ENCODE measurements around the gene SAMD14.
"Not testable (repeated sequence)": the region's sequence is repeated elsewhere in the genome, so short reads cannot be mapped to it uniquely, and the experiment has no call there.

Gene SAMD14

GRCh38 chr17:50072130-50072529 lies 57.8 kb downstream of the SAMD14 start:
- Histone ChIP-seq H3K36me3 (ENCODE audit: insufficient read depth, low read length) (peaks cover 19% of the 10 kb centered on the region), H3K9me3 (ENCODE audit: control insufficient read depth, insufficient read depth, low read length) (peaks cover 3% of the 10 kb centered on the region; the same call in 1 of the 2 replicates), H3K4me1 (ENCODE audit: insufficient read depth, low read length) (no peaks in the 10 kb centered on the region), H3K9ac (ENCODE audit: low read depth, low read length) (no peak overlapping the region)

DNA sequence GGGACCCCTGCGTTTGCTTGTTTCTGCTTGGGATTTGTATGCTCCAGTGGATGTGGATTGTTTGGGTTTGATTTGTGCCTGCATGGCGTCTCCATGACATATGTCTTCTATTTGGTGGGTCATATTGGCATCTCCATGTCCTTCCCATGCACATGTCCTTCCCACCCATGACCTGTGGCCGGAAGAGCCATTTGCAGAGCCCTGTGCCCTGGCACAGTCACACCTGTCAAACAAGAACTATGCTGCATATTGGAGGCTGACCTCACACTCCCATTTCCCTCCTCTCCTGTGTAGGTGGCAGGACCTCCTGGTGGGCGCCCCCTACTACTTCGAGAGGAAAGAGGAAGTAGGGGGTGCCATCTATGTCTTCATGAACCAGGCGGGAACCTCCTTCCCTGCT lies 58.3 kb downstream of the SAMD14 start:
- Histone ChIP-seq H3K4me1 (ENCODE audit: insufficient read depth, low read length) (no peaks in the 10 kb centered on the region), H3K36me3 (ENCODE audit: insufficient read depth, low read length) (peaks cover 19% of the 10 kb centered on the region), H3K9ac (ENCODE audit: low read depth, low read length) (no peak overlapping the region), H3K9me3 (ENCODE audit: control insufficient read depth, insufficient read depth, low read length) (peaks cover 3% of the 10 kb centered on the region; the same call in 1 of the 2 replicates)

GRCh38 chr17:50070908-50071680 lies 58.9 kb downstream of the SAMD14 start:
- Histone ChIP-seq H3K36me3 (ENCODE audit: insufficient read depth, low read length) (peaks cover 19% of the 10 kb centered on the region), H3K9ac (ENCODE audit: low read depth, low read length) (no peak overlapping the region), H3K9me3 (ENCODE audit: control insufficient read depth, insufficient read depth, low read length) (peaks cover 3% of the 10 kb centered on the region; the same call in 1 of the 2 replicates), H3K4me1 (ENCODE audit: insufficient read depth, low read length) (no peaks in the 10 kb centered on the region)

- Histone ChIP-seq H3K36me3 (ENCODE audit: insufficient read depth, low read length) (peaks cover 17% of the 10 kb centered on the region), H3K4me1 (ENCODE audit: insufficient read depth, low read length) (peaks cover 17% of the 10 kb centered on the region; the same call in 1 of the 2 replicates), H3K9me3 (ENCODE audit: control insufficient read depth, insufficient read depth, low read length) (peaks cover 3% of the 10 kb centered on the region; the same call in 1 of the 2 replicates), H3K9ac (ENCODE audit: low read depth, low read length) (no peak overlapping the region)
These were observed 62.0 kb downstream of the SAMD14 start for GRCh38 chr17:50067996-50068395.

- no peak overlapping the region for H3K9ac ChIP-seq (ENCODE audit: low read depth, low read length)
- peaks cover 3% of the 10 kb centered on the region; the same call in 1 of the 2 replicates for H3K9me3 ChIP-seq (ENCODE audit: control insufficient read depth, insufficient read depth, low read length)
- peaks cover 25% of the 10 kb centered on the region; the same call in 1 of the 2 replicates for H3K4me1 ChIP-seq (ENCODE audit: insufficient read depth, low read length)
- peaks cover 12% of the 10 kb centered on the region for H3K36me3 ChIP-seq (ENCODE audit: insufficient read depth, low read length)
These were observed 63.0 kb downstream of the SAMD14 start for GRCh38 chr17:50066995-50067394.

- H3K36me3 ChIP-seq (ENCODE audit: insufficient read depth, low read length), result peaks cover 12% of the 10 kb centered on the region
- no peaks in the 10 kb centered on the region for H3K9me3 ChIP-seq (ENCODE audit: control insufficient read depth, insufficient read depth, low read length)
- H3K4me1 ChIP-seq (ENCODE audit: insufficient read depth, low read length), result peaks cover 41% of the 10 kb centered on the region
- H3K9ac ChIP-seq (ENCODE audit: low read depth, low read length), result no peak overlapping the region
These were observed 64.9 kb downstream of the SAMD14 start for GRCh38 chr17:50065056-50065455.

GRCh38 chr17:50064253-50065001 lies 65.5 kb downstream of the SAMD14 start:
- H3K9me3 ChIP-seq (ENCODE audit: control insufficient read depth, insufficient read depth, low read length), result no peaks in the 10 kb centered on the region
- H3K4me1 ChIP-seq (ENCODE audit: insufficient read depth, low read length), result peaks cover 47% of the 10 kb centered on the region
- peaks cover 9% of the 10 kb centered on the region; the same call in 1 of the 2 replicates for H3K36me3 ChIP-seq (ENCODE audit: insufficient read depth, low read length)
- H3K9ac ChIP-seq (ENCODE audit: low read depth, low read length), result no peak overlapping the region

DNA sequence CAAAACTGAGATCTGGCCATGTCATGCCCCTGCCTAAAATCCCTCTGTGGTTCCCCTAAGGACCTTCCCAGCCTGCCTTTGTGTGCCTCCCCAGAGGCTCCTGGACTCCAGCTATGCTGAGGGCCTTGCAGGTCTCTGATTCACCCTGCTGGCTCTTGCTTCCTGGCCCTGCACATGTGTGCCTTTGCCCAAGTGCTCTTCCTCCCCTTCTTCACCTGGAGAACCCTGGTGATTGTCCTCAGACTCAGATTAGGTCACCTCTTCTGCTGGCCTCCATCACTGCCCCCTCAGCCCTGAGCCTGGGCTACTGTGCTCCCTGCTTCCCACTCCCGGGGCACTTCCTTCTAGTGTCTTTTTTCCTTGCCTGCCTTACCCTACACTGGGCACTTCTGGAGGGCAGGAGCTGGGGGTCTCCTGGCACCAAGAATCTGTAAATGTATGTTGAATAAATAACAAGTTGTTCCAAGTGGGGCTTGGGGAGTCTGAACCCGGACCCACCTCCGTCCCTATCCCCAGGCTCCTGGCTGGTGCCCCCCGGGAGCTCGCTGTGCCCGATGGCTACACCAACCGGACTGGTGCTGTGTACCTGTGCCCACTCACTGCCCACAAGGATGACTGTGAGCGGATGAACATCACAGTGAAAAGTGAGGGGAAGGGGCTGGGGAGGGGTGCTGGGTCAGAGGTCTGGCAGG lies 66.3 kb downstream of the SAMD14 start:
- peaks cover 54% of the 10 kb centered on the region for H3K4me1 ChIP-seq (ENCODE audit: insufficient read depth, low read length)
- H3K9ac ChIP-seq (ENCODE audit: low read depth, low read length), result no peak overlapping the region
- no peaks in the 10 kb centered on the region for H3K9me3 ChIP-seq (ENCODE audit: control insufficient read depth, insufficient read depth, low read length)
- H3K36me3 ChIP-seq (ENCODE audit: insufficient read depth, low read length), result peaks cover 9% of the 10 kb centered on the region; the same call in 1 of the 2 replicates

DNA sequence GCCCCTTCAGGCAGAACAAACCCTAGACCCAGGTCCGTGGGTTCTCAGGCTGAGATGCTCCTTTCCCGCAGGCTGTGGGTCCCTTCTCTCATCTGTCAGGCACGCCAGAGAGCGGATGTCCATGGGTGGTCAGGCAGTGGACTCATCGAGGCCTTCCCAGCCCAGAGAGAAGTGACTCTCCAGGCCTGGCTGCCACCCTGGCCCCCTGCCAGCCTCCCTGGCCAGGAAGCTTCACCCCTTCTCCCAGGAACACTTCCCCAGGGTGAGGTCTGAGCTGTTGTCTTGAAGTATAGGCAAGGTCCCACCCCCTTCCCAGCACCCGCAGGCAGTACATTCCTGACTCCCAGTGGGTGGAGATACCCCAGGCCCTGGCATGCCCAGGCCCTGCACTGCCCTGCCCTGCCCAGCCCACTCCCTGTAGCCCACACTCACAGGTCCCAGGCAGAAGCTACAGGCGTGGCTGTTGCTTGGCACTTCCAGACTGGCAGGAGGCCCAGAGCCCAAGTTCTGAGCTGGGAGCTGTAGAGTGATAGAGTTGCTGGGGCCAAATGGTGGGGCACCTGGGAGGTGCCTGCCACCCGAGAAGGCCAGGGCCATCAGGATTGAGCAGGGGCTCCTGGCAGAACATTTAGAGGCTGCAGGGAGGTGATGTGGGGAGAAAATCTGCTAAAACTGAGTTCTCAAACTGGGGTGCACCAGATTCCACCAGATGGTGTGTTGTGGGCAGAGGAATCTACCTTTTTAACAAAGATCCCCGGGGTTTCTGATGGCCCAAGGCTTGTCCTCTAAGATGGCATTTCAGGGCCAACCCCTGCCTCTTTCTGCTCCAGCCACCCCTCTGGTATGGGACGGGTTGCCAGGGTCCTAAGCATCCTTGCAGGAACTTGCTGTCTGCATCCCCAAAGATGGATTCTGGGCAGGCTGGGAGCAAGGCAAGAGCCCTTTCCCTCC lies 67.4 kb downstream of the SAMD14 start:
- Histone ChIP-seq H3K9me3 (ENCODE audit: control insufficient read depth, insufficient read depth, low read length) (no peaks in the 10 kb centered on the region), H3K4me1 (ENCODE audit: insufficient read depth, low read length) (peaks cover 59% of the 10 kb centered on the region), H3K9ac (ENCODE audit: low read depth, low read length) (no peak overlapping the region), H3K36me3 (ENCODE audit: insufficient read depth, low read length) (peaks cover 3% of the 10 kb centered on the region; the same call in 1 of the 2 replicates)

- H3K4me1 ChIP-seq (ENCODE audit: insufficient read depth, low read length), result peaks cover 64% of the 10 kb centered on the region
- H3K9me3 ChIP-seq (ENCODE audit: control insufficient read depth, insufficient read depth, low read length); H3K36me3 ChIP-seq (ENCODE audit: insufficient read depth, low read length); H3K9ac ChIP-seq (ENCODE audit: low read depth, low read length): not testable (repeated sequence)
These were observed 68.3 kb downstream of the SAMD14 start for GRCh38 chr17:50061713-50062045.

GRCh38 chr17:50060951-50061712 lies 68.8 kb downstream of the SAMD14 start:
- Histone ChIP-seq H3K9ac (ENCODE audit: low read depth, low read length) (no peak overlapping the region), H3K9me3 (ENCODE audit: control insufficient read depth, insufficient read depth, low read length) (no peaks in the 10 kb centered on the region), H3K36me3 (ENCODE audit: insufficient read depth, low read length) (0 out of 2 replicates have a peak, but pooled peaks cover 2% of the 10 kb centered on the region), H3K4me1 (ENCODE audit: insufficient read depth, low read length) (peaks cover 64% of the 10 kb centered on the region)
